Omental fat pad (tissue), 4 donors: ENCODE data around the gene MFF. TPM values are rescaled to one million over a fixed set of nuclear protein-coding genes. Genes with fewer than 3 reads are reported as not detected.
"Not testable (repeated sequence)": the region's sequence is repeated elsewhere in the genome, so short reads cannot be mapped to it uniquely, and the experiment has no call there.

Source experiments
- ATAC-seq: fragments of 150-250 bp; one replicate; pipeline ENCODE4 v1.9.1; 2016; ENCODE audit warnings: mild to moderate bottlenecking, moderate library complexity; ENCODE audit not compliant: low FRiP score
- DNase-seq: peaks from one replicate; pipeline ENCODE4 v3.0.0-alpha.2; 2019; ENCODE audit warnings: low spot score
- CTCF ChIP-seq, 3 donors: fragments of 450-650 bp; IDR thresholded peaks; one replicate each; pipeline ENCODE4 v1.5.1; 2016 to 2017; ENCODE audit warnings: antibody characterized with exemption in 3 of 3, mild to moderate bottlenecking in 3 of 3, moderate library complexity in 2 of 3
- total RNA-seq, 4 donors: library from RNA; depleted of rRNA; stranded (reverse); fragments of >200 nt; gene quantifications; one replicate each; pipeline ENCODE4 v1.1.0, GENCODE V29; 2016

Gene MFF
- total RNA-seq, 4 donors from 2014 or later, result 67.1 to 98.0 (median 87.4) TPM

GRCh38 chr2:227376656-227377396 is 51.8 kb downstream of the MFF start:
- DNase-seq, result no peak
- ATAC-seq, result no peak
- no peak for TF ChIP-seq CTCF (IDR thresholded peaks at IDR 0.05)

GRCh38 chr2:227377467-227378351 is 52.7 kb downstream of the MFF start:
- DNase-seq (no peak), ATAC-seq (no peak)
- no peak for TF ChIP-seq CTCF (IDR thresholded peaks at IDR 0.05)

GRCh38 chr2:227378371-227378782 is 53.3 kb downstream of the MFF start:
- DNase-seq, result no peak
- TF ChIP-seq CTCF (IDR thresholded peaks at IDR 0.05), result no peak
- ATAC-seq, result no peak

GRCh38 chr2:227379095-227379494 is 54.0 kb downstream of the MFF start, which contains the start of gene TM4SF20:
TM4SF20 (minus strand) TSS chr2:227379306; CDS start chr2:227379268, 38 bp downstream.
- no peak for ATAC-seq
- TF ChIP-seq CTCF (IDR thresholded peaks at IDR 0.05), result no peak
- DNase-seq, result no peak

- ATAC-seq, DNase-seq: not testable (repeated sequence)
Measured at GRCh38 chr2:227382241-227382835, 57.3 kb downstream of the MFF start.

GRCh38 chr2:227383686-227384085 is 58.6 kb downstream of the MFF start:
- TF ChIP-seq CTCF (IDR thresholded peaks at IDR 0.05), result no peak
- ATAC-seq (no peak), DNase-seq (no peak)

- no peak for TF ChIP-seq CTCF (IDR thresholded peaks at IDR 0.05)
- no peak for ATAC-seq
Measured at GRCh38 chr2:227386630-227387029, 61.6 kb downstream of the MFF start.

GRCh38 chr2:227387583-227387982 is 62.5 kb downstream of the MFF start, which contains the start of gene SCYGR1:
SCYGR1 (minus strand) TSS chr2:227387949; CDS start chr2:227387949, 0 bp downstream.
- DNase-seq, ATAC-seq: not testable (repeated sequence)

More at GRCh38 chr2:227386630-227387029, 61.6 kb downstream of the MFF start:
- no peak for DNase-seq
